HG03175 (cell line): ENCODE data around the gene PALD1.
A peak's percentile ranks its signal among the peaks of the same experiment; 100 is the strongest.

Experiments used
- ATAC-seq: cut with Tn5 transposase; IDR thresholded peaks from one replicate; pipeline ENCODE4 v1.9.1; 2021; ENCODE audit warnings: mild to moderate bottlenecking, moderate library complexity; ENCODE audit not compliant: unreplicated experiment

The PALD1 gene

GRCh38 chr10:70504521-70505358 is 26.2 kb downstream of the PALD1 start:
- no peak for ATAC-seq

- no peak for ATAC-seq
Measured at GRCh38 chr10:70505908-70506307, 27.3 kb downstream of the PALD1 start.

GRCh38 chr10:70507966-70508365 is 29.4 kb downstream of the PALD1 start:
- no peak for ATAC-seq

GRCh38 chr10:70508912-70509756 is 30.6 kb downstream of the PALD1 start:
- no peak for ATAC-seq

GRCh38 chr10:70509757-70510147 is 31.2 kb downstream of the PALD1 start:
- ATAC-seq, result no peak

GRCh38 chr10:70510453-70510852 is 31.9 kb downstream of the PALD1 start:
- no peak for ATAC-seq

GRCh38 chr10:70510904-70511303 is 32.3 kb downstream of the PALD1 start:
- no peak for ATAC-seq

GRCh38 chr10:70512149-70512639 is 33.6 kb downstream of the PALD1 start:
- no peak for ATAC-seq

- ATAC-seq, result peak; percentile 89
Measured at GRCh38 chr10:70513848-70514309, 35.3 kb downstream of the PALD1 start.

- no peak for ATAC-seq
Measured at GRCh38 chr10:70514591-70514990, 36.0 kb downstream of the PALD1 start.

GRCh38 chr10:70515035-70515667 is 36.6 kb downstream of the PALD1 start:
- no peak for ATAC-seq

- no peak for ATAC-seq
Measured at GRCh38 chr10:70518695-70519094, 40.1 kb downstream of the PALD1 start.

- ATAC-seq, result no peak
Measured at GRCh38 chr10:70523057-70523456, 44.5 kb downstream of the PALD1 start.

- ATAC-seq, result no peak
Measured at GRCh38 chr10:70523549-70523948, 45.0 kb downstream of the PALD1 start.

- no peak for ATAC-seq
Measured at GRCh38 chr10:70528314-70528713, 49.7 kb downstream of the PALD1 start.

GRCh38 chr10:70528741-70529362 is 50.3 kb downstream of the PALD1 start:
- ATAC-seq, result peak; percentile 42

- ATAC-seq, result no peak
Measured at GRCh38 chr10:70529848-70530247, 51.3 kb downstream of the PALD1 start.

GRCh38 chr10:70530315-70530714 is 51.7 kb downstream of the PALD1 start:
- ATAC-seq, result no peak

- no peak for ATAC-seq
Measured at GRCh38 chr10:70532554-70533188, 54.1 kb downstream of the PALD1 start.

GRCh38 chr10:70533189-70533558 is 54.6 kb downstream of the PALD1 start:
- ATAC-seq, result no peak
